Ectodermal cell (in vitro differentiated cells): ENCODE results near the gene MBOAT7.

Source experiments
- H3K27ac ChIP-seq: 2 replicates; pipeline ENCODE4 v1.7.0; 2013; ENCODE audit warnings: mild to moderate bottlenecking, low read depth, low read length; ENCODE audit not compliant: insufficient read depth, poor library complexity, severe bottlenecking
- H3K27me3 ChIP-seq: 2 replicates; pipeline ENCODE4 v1.7.0; 2013; ENCODE audit warnings: mild to moderate bottlenecking, low read length; ENCODE audit not compliant: insufficient read depth, control insufficient read depth, poor library complexity, severe bottlenecking
- H3K36me3 ChIP-seq: one replicate; pipeline ENCODE4 v1.7.0; 2013; ENCODE audit warnings: low read length; ENCODE audit not compliant: control insufficient read depth, insufficient read depth
- H3K4me1 ChIP-seq: one replicate; pipeline ENCODE4 v1.7.0; 2013; ENCODE audit warnings: low read length; ENCODE audit not compliant: control insufficient read depth, insufficient read depth
- H3K4me3 ChIP-seq: 2 replicates; pipeline ENCODE4 v1.7.0; 2013; ENCODE audit warnings: low read depth, low read length, control low read depth; ENCODE audit not compliant: insufficient read depth
- H3K9me3 ChIP-seq: 2 replicates; pipeline ENCODE4 v1.7.0; 2013; ENCODE audit warnings: mild to moderate bottlenecking, low read length, moderate library complexity; ENCODE audit not compliant: control insufficient read depth
- WGBS, 2 experiments: methylation state at CpG; one replicate each; pipeline ENCODE4 v1.1.7; 2013; ENCODE audit warnings: missing lambda C conversion rate in 2 of 2; 5-methylcytosine and 5-hydroxymethylcytosine counted together

MBOAT7 gene

GRCh38 chr19:54164369-54165068 lies 24.9 kb downstream of the MBOAT7 start:
- peaks cover 7% of the 10 kb centered on the region for H3K4me1 ChIP-seq
- H3K4me3 ChIP-seq, result no peak overlapping the region
- WGBS, 2 experiments, result 55 to 57% methylated on average over 36 to 37 of the region's 37 CpGs
- no peaks in the 10 kb centered on the region for H3K9me3 ChIP-seq
- H3K27ac ChIP-seq, result no peak overlapping the region
- peaks cover 4% of the 10 kb centered on the region for H3K27me3 ChIP-seq
- H3K36me3 ChIP-seq, result no peaks in the 10 kb centered on the region

DNA sequence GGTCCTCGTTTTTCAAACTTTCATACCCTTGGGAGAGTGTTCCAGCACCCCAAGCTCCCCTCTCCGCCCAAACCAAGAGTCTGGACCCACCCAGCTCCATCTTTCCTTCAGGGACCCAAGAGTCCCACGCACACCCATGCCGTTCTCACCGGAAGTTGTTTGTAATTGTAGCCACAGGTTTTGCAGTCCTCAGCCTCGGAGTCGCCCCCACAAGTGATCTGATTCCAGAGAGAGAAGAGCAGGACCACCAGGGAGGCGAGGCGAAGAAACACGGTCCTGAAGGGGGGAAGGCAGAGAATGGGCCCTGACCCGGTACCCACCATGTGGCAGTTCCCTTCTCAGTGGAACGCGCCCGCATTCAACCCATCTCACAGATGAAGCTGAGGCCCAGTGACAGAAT lies 26.5 kb downstream of the MBOAT7 start:
- Histone ChIP-seq H3K27ac (no peak overlapping the region), H3K36me3 (no peaks in the 10 kb centered on the region), H3K4me1 (peaks cover 15% of the 10 kb centered on the region), H3K27me3 (peaks cover 4% of the 10 kb centered on the region), H3K4me3 (no peak overlapping the region), H3K9me3 (no peaks in the 10 kb centered on the region)
- WGBS, 2 experiments, result 89 to 91% methylated on average over 14 of the region's 14 CpGs

DNA sequence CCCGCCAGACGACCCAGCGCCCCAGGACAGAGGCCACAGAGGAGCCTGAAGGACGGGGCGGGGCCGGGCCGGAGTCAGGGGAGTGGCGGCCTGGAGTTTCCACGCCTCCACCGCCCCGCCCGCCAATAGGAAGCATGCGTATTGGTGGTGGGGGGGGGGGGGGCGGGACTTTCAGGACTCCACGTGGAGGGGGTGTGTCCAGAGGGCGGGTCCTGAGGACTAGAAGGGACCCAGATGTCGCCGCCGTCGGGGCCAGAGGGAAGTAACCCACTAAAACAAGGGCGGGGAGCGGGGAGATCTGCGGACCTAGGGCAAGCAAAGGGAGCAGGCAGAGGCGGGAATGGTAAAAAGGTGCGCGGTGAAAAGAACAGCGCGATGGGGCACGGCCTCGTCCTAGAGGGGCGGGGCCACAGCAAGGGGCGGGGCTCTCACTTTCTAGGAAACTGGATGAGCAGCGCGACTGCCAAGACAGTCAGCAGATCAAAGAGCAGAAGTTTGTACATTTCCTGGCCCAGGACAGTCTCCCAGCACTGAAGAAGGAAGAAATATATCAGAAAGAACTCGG lies 27.1 kb downstream of the MBOAT7 start:
- 22 to 24% methylated on average over 32 to 34 of the region's 35 CpGs for WGBS, 2 experiments

DNA sequence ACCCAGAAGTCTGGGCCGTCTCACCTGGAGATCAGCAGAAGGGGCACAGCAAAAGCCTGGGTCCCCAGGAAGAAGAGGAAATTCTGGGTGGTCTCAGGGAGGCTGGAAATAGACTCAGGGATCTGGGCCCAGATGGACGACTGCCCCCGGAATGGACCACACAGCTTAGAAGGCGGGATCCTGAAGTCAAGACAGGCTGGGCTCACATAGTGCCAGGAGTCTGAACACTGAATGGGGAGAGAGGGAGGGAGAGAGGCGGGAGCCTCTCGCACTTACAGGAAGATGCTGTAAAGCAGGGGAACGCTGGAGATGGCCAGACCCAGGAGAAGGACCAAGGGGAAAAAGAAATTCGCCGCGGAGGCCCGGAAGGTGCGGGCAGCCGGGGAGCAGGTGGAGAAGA lies 28.5 kb downstream of the MBOAT7 start:
- no peaks in the 10 kb centered on the region for H3K9me3 ChIP-seq
- H3K27ac ChIP-seq, result no peak overlapping the region
- peak overlapping the region; percentile 88 for H3K4me3 ChIP-seq
- peaks cover 4% of the 10 kb centered on the region for H3K27me3 ChIP-seq
- peaks cover 7% of the 10 kb centered on the region for H3K36me3 ChIP-seq
- peaks cover 15% of the 10 kb centered on the region for H3K4me1 ChIP-seq
- WGBS, 2 experiments, result 72% methylated on average over 13 of the region's 13 CpGs

More for the DNA sequence above, 27.1 kb downstream of the MBOAT7 start:
- Histone ChIP-seq H3K4me1 (peaks cover 15% of the 10 kb centered on the region), H3K27ac (no peak overlapping the region), H3K27me3 (peaks cover 4% of the 10 kb centered on the region), H3K9me3 (no peaks in the 10 kb centered on the region), H3K36me3 (no peaks in the 10 kb centered on the region), H3K4me3 (no peak overlapping the region)

DNA sequence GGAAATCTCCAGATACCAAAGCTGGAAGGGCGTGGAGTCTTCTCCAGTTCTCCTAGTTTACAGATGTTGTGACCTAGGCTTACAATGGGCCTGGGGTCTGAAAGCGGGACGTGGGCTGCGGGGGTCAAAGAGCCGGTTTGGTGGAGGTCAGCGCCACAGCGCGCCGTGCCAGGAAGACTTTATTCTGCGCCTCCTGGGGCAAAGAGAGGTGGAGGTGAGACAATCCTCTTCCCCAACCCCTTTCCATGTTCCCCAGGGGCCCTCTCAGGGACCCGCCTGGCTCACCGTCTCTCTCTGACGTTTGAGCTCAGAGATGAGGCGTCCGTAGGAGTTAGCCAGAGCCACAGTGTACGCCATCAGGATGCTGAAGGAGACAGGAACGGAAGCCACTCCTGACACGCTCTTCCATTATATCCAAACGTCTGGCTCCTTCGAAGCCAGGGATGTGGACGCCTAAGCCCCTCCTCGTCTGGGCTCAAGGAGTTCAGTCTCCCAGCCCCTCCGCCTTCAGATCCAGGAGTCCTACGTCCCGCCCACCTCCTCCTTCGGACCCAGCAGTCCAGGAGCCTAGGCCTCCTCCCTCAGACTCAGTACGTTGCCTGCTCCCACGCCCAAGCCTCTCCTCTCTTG lies 29.1 kb downstream of the MBOAT7 start:
- Histone ChIP-seq H3K36me3 (peaks cover 13% of the 10 kb centered on the region), H3K4me3 (peak overlapping the region; percentile 88), H3K9me3 (no peaks in the 10 kb centered on the region), H3K4me1 (peaks cover 15% of the 10 kb centered on the region), H3K27me3 (peaks cover 4% of the 10 kb centered on the region), H3K27ac (peak overlapping the region; percentile 69)
- WGBS, 2 experiments, result 3 to 4% methylated on average over 28 of the region's 28 CpGs

GRCh38 chr19:54159352-54160181 lies 29.8 kb downstream of the MBOAT7 start, which contains the start of gene LENG1:
Gene LENG1 (minus strand): TSS chr19:54159721. CDS start chr19:54159695, 26 bp downstream.
- H3K27ac ChIP-seq, result peak within 1 kb of the TSS; percentile 69
- H3K27me3 ChIP-seq, result peaks cover 4% of the 10 kb centered on the region
- H3K9me3 ChIP-seq, result no peaks in the 10 kb centered on the region
- H3K36me3 ChIP-seq, result peaks cover 18% of the 10 kb centered on the region
- peak within 1 kb of the TSS; percentile 88 for H3K4me3 ChIP-seq
- peaks cover 15% of the 10 kb centered on the region for H3K4me1 ChIP-seq
- 0% methylated on average over 72 of the region's 72 CpGs for WGBS, 2 experiments

GRCh38 chr19:54158812-54159351 lies 30.5 kb downstream of the MBOAT7 start:
- Histone ChIP-seq H3K4me3 (peak overlapping the region; percentile 78), H3K4me1 (peaks cover 15% of the 10 kb centered on the region), H3K27ac (peak overlapping the region; percentile 36), H3K27me3 (no peaks in the 10 kb centered on the region), H3K9me3 (no peaks in the 10 kb centered on the region), H3K36me3 (peaks cover 25% of the 10 kb centered on the region)
- WGBS, 2 experiments, result 30 to 35% methylated on average over 19 of the region's 19 CpGs

DNA sequence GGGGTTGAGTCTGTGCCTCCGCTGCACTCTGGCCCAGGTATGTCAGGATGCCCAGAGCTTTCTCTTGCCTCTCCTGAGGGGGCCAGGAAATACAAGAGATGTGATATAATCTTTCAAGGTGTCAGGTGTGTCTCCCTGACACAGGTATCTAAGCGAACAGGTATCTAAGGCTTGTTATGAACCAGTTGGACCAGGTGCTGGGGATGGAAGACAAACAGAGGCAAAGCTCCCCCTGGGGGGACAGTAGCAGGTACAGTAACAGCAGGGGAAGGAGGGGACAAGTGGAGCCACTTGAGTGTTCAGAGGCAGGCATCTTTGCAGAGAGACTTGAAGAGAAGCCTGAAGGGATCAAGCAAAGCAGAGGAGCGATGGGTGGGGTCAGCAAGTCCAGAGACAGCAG lies 32.4 kb downstream of the MBOAT7 start:
- H3K27ac ChIP-seq, result no peak overlapping the region
- WGBS, 2 experiments, result 94 to 95% methylated on average over 3 of the region's 3 CpGs
- no peaks in the 10 kb centered on the region for H3K27me3 ChIP-seq
- H3K36me3 ChIP-seq, result peaks cover 44% of the 10 kb centered on the region
- H3K4me3 ChIP-seq, result no peak overlapping the region
- H3K4me1 ChIP-seq, result peaks cover 15% of the 10 kb centered on the region
- no peaks in the 10 kb centered on the region for H3K9me3 ChIP-seq

GRCh38 chr19:54156490-54156889 lies 32.9 kb downstream of the MBOAT7 start:
- Histone ChIP-seq H3K36me3 (peaks cover 49% of the 10 kb centered on the region), H3K9me3 (no peaks in the 10 kb centered on the region), H3K27ac (no peak overlapping the region), H3K4me3 (no peak overlapping the region), H3K27me3 (no peaks in the 10 kb centered on the region), H3K4me1 (peaks cover 15% of the 10 kb centered on the region)
- 90 to 94% methylated on average over 11 of the region's 11 CpGs for WGBS, 2 experiments
